DMS114 treated with DMSO at 0.1 percent for 48 hours (cell line): ENCODE data around the gene CCDC85C.

ENCODE experiments used
- DNase-seq: peaks from one replicate; lab custom pipeline; 2025; ENCODE audit not compliant: unreplicated experiment; lab: John Stamatoyannopoulos, UW

The CCDC85C gene

GRCh38 chr14:99608591-99608990 lies 4.6 kb upstream of the CCDC85C start:
- DNase-seq, result no peak

GRCh38 chr14:99606359-99606758 lies 2.4 kb upstream of the CCDC85C start:
- no peak for DNase-seq

DNA sequence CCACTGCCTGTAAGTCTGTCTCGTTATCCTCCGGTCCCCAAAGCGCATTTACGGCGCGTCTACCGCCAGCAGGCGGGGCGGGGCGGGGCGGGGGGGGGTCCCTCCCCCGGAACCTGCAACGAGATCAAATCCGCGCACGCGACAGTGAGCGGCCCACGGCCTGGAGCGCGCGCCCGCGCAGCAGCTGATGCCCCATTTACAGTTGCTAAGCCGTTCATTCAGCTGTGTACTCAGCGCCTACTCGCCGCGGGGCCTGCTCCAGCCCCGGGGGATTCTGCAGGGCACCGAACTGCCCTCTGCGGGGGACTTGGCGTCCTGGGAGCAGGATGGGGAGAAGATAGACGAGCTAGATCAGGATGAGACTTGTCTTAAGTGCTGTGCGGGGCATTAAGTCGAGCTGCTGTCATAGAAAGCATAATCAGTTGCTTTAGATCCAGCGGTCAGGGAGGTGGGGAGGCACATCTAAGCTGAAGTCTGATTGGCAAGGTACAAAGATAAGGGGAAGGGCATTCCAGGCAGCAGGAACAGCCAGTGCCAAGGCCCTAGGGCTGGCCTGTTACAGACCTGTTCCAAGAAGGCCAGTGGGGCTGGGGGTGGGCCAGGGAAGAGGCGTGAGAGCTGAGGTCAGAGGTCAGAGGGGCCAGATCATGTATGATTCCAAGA lies 1.4 kb upstream of the CCDC85C start:
- DNase-seq, result no peak

- no peak for DNase-seq
Observed at GRCh38 chr14:99604766-99605298, 825 bp upstream of the CCDC85C start.

GRCh38 chr14:99604278-99604765 lies 315 bp upstream of the CCDC85C start:
- DNase-seq, result peak; percentile 68

DNA sequence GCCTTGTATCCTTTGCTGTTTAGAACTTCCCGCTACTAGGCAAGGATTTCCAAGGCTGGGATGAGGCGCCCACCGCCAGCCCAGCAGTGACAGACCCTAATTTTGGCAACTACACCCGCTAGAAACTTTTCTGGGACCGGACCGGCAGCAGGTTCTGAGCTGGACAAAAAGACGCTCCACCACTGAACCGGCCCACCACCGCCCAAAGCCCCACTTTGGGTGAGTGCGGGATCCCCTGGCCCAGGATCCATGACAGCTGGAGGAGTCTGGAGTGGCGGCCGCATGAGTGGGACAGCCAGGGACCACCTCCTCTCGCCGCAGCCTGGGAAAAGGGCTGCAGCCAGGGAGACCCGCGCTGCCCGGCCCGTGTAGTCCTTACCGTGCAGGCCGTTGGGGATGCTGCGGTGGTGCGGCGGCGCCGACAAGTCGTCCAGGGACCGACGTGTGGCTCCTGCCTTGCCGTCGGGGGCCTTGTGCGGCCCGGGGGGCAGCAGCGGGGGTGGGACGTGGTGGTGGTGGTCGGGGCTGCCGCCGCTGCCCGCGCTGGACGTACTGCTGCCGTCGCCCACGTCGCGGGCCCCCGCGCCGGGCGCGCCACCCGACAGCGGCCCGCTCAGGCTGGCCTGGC lies 1.1 kb downstream of the CCDC85C start:
- no peak for DNase-seq

GRCh38 chr14:99602054-99602787 lies 1.8 kb downstream of the CCDC85C start:
- DNase-seq, result no peak

GRCh38 chr14:99601361-99601831 lies 2.6 kb downstream of the CCDC85C start:
- no peak for DNase-seq

DNA sequence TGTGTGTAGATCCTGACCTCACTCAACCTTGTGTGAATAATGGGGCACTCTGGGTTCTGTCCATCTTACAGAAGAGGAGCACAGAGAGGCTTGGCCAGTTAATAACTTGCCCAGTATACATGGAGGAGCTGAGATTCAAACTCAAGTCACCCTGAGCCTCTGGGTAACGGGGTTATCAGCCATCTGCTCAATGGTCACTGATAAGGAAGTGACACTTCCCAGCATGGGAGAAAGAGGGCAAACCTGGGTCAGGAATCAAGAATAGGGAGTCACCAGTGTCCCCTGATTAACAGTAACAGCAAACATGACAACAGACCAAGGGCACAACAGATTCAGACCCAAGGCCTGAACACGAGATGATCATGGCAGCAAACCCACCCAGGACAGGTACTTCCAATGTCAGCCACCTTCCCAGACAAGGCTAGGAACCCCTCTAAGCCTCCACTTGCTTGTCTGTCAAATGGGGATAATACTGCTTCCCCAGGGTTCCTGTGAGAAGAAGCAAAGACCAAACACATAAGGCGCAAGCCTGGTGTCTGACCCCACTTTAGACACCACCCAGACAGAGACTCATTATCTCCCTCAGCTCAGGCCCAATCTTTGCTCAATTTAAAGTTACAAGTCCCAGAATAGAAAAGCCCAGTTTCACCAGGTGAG lies 3.6 kb downstream of the CCDC85C start:
- no peak for DNase-seq

DNA sequence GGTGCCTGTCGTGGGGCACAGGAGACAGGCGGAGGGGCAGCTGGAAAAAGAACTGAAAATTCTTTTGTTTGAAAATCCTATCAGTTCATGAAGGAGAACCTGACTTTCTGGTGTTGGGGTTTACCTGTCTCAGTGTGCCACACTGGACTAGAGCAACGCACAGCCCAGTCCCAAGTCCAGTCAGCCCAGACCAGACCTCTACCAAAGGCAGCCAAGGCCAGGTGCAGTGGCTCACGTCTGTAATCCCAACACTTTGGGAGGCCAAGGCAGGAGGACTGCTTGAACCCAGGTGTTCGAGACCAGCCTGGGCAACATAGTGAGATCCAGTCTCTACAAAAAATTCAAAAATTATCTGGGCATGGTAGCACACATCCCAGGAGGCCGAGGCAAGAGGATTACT lies 4.6 kb downstream of the CCDC85C start:
- no peak for DNase-seq

DNA sequence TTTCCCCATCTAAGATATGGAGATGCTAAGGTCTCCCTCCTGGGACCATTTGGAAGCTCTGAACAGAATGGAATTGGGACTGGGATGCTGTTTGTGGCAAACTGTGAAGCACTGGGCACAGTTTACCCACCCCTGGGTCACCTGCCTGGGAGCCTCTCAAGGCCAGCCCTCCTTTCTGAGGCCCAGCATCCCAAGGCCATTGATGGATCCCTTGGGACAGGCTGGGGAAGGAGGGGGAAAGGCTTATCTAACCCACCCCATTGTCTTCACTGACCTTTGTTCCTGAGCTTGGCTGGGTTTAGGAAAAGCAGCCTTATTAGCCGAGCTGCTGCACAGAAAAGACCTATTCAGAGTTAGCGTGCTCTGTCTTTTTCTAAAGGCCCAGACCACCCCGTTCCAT lies 5.2 kb downstream of the CCDC85C start:
- DNase-seq, result no peak

DNA sequence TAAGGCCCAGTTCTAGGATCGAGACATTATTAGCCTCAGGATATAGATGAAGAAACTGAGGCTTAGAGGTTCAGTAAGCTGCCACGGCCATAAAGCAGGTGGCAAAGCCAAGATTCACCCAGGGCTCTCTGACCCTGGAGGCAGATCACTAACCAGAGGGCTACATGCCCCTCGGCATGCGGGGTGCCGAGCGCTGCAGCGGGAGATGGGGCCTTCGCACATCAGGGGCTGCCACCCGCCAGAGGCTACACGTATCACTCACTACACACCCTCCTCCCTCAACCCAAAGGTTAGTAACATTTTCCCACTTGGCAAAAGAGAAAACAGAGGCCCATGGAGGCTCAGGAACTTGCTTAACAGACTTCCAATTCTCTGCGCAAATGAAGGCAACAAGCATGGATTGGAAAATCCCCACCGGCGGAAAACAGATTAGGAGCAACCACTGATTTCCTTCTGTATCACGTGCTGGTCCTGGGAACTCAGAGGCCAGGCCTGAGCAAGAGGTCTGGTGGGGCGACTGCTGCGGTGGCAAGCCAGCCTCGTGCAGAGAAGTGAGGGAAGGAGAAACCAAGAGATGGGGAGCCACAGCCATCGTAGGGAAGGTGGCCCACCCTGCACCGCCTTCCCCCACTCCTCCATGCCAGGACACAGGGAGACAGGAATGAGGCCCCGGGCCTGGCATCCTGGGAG lies 6.0 kb downstream of the CCDC85C start:
- no peak for DNase-seq

DNA sequence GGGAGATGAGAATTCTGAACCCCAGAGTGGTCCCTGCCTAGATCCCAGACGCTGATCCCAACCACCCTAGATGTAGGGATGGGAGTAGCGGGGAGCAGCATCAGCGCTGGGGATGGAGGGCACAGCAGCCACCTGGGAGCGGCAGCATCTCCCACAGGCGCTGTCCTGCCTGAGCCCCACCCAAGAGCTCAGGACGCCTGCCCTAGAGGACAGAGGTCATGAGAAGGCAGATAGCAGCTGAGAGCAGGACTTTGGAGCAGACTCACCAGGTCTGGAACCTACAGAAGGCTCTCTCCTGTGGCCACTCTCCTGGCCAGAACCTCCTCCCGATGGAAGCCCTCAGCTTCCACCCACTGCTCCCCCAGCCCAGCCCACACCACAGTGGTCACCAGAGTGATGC lies 7.2 kb downstream of the CCDC85C start:
- DNase-seq, result no peak

DNA sequence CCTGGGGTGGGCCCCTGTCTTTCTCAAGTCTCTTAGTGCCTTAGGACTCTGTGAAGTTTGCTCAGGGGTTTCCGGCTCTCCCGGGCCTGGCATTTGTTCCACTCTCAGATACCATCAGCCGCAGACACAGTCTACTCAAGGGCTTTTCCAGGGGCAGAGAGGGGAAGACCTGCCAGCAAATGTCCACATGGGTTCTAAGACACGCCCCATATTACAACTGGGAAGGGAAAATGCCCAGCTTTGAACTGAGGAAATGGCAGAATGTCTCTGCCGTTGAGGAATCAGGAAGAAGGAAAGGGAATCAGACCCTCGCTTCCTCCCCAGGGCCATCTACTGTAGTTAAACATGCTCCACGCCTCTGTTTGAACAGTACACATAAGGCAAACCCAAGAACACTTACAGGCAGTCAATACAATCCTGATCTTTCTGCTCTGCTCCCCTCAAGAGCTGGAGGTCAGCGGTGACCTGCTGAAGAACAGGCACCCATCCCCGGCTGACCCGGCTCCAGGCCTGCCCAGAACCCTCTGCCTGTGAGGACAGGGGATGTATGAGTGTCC lies 7.9 kb downstream of the CCDC85C start:
- no peak for DNase-seq

GRCh38 chr14:99595524-99595923 lies 8.5 kb downstream of the CCDC85C start:
- no peak for DNase-seq

GRCh38 chr14:99595034-99595433 lies 9.0 kb downstream of the CCDC85C start:
- DNase-seq, result no peak

GRCh38 chr14:99593971-99594841 lies 9.8 kb downstream of the CCDC85C start:
- no peak for DNase-seq

- no peak for DNase-seq
Observed at GRCh38 chr14:99592933-99593753, 10.9 kb downstream of the CCDC85C start.

GRCh38 chr14:99592394-99592793 lies 11.6 kb downstream of the CCDC85C start:
- DNase-seq, result no peak
